ENCODE measurements around the gene RELA.
"Not testable (repeated sequence)": the region's sequence is repeated elsewhere in the genome, so short reads cannot be mapped to it uniquely, and the experiment has no call there.

RELA gene

DNA sequence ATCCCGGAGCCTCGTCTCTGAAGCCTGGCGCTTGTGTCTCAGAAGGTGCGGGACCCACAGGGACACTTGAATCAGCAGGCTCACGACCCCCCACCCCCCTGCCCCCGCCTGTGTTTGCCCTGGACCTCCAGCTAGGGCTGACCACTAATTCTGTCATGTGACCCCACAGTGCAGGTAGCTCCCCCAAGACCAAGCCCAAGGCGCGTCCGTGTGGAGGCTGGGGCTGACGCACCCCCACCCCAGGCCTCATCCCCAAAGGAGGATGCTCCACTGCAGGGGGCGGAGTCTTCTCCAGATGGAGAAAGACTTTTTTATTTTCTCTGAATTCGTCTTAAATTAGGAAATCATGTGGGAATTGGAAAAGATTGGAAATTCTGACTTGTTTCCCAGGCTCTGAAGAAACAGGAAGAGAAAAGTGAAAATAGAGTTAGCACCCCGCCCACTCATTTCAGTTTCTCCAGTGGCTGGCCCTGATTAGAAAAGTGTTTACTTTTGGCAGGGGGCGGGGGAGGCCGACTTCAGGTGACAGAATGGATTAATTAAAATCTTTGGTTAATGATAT lies 1.0 kb upstream of the RELA start:
- DNase-seq, result peak; percentile 60

DNA sequence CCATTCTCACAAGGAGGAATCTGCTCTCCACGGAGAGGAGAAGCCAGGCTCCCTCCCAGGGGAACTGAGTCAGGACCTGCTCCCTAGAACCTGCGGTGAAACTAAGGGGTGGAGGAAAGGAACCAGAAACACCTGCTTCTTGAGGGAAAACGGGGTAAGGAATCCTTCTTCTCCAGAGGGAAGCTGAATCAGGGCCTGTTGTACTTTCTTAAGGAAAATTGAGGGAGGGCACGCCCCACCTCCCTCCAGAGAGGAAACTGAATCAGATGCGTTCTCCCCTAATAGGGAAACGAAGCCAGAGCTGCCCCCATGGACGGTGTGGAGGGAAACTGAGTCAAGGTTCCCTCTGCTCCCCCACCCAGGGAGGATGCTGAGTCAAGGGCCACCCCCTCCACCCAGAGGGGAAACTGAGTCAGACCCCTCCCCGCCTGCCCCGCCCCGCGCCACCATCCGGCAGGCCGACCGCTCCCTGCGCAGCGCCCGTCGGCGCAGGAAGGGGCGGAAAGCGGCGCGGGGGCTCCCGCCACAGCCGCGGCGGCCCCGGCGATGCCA lies 393 bp downstream of the RELA start:
- no peak for DNase-seq

GRCh38 chr11:65661599-65662246 lies 993 bp downstream of the RELA start:
- no peak for DNase-seq

- DNase-seq, result not testable (repeated sequence)
These were observed 1.8 kb downstream of the RELA start for GRCh38 chr11:65660908-65661307.

GRCh38 chr11:65660038-65660437 lies 2.7 kb downstream of the RELA start:
- no peak for DNase-seq

GRCh38 chr11:65658174-65659021 lies 4.3 kb downstream of the RELA start:
- DNase-seq, result no peak

DNA sequence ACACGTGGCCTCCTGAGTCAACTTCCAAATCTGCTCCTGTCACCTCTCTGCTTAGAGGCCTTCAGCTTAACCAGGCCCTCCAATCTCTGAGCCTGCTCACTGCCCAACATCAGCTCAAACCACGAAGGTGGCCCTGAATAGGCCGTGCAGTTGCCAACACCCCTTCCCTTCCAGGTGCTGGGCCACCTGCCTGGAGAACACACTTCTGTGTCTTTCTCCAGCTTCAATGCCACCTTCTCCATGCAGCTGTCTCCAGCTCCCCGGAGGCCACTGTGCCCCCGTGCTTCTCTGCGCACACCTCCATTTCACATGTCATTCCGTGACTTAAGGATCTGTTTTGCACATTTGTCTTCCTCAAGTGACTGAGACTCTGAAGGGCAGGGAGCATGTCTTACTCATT lies 5.3 kb downstream of the RELA start:
- no peak for DNase-seq

GRCh38 chr11:65655570-65656332 lies 7.0 kb downstream of the RELA start:
- DNase-seq, result no peak

GRCh38 chr11:65654375-65655349 lies 8.1 kb downstream of the RELA start:
- no peak for DNase-seq

GRCh38 chr11:65653229-65654225 lies 9.2 kb downstream of the RELA start:
- DNase-seq, result no peak

- DNase-seq, result peak; percentile 97
These were observed 10.0 kb downstream of the RELA start for GRCh38 chr11:65652511-65653228.

DNA sequence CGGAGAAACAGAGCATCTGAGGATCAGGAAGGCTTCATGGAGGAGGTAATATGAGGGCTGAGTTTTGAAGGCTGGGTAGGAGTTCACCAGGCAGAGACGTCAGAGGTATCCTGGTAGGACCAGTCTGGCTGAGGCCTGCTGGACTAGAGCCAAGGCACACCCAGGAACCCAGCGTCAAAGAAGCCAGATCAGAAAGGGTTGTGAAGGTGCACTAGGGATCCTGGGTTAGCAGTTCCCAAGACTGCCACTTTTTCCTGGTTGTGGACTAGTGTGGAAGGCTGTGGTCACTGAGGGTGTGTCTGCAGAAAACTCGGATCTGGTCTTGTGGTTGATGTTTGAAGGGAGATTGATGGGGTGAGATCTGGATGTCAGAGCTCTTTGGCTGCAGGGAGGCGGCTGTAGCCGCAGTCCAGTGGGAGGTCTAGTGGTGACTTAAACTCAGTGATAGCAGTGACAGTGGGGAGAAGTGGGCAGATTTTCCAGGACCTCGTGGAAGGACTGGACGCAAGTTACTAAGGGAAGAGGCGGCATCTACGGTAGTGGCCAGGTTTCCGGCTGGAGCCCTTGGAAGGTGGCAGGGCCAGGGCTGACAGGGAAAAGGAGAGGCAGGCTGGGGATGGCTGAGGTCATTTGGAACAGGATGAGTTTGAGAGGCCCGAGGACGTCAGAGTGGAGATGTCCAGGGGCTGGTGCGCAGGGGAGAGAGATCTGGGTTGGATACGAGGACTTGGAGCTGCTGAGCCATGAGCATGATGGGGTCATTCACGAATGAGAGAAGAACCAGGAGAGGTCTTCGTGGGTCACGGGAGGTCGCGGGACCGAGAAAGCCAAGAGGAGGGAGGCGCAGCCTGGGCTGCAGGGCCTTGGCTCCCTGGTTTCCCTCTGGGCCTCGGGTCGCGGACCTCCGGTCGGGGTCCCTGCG lies 10.9 kb downstream of the RELA start:
- no peak for DNase-seq

DNA sequence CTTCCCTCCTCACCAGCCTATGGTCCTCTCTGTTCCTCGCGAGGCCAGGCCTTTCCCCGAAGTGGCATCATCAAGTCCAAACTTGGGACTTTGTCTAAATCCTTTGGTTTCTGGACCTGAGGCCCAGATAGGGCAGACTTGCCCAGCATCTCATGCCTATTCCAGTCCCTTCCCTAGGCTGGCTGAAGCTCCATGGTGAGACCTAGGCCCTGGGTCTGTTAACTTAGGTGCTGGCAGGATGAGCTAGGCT lies 11.5 kb downstream of the RELA start:
- DNase-seq, result no peak

GRCh38 chr11:65650547-65651338 lies 12.0 kb downstream of the RELA start:
- no peak for DNase-seq

GRCh38 chr11:65649656-65650546 lies 12.8 kb downstream of the RELA start:
- no peak for DNase-seq

- DNase-seq, result no peak
These were observed 13.7 kb downstream of the RELA start for GRCh38 chr11:65648997-65649493.
